ENCODE data around the gene UBE2K.

The UBE2K gene

GRCh38 chr4:39685990-39686389 lies 11.9 kb upstream of the UBE2K start:
- Histone ChIP-seq H3K79me2 (ENCODE audit: control insufficient read depth, insufficient read depth, low read length, poor library complexity) (no peaks in the 10 kb centered on the region), H3K4ac (ENCODE audit: low read depth, low read length) (no peak overlapping the region), H3K4me1 (ENCODE audit: control insufficient read depth in 1 of 2, insufficient read depth in 2 of 2, low read length in 2 of 2) (no peaks in the 10 kb centered on the region), H3K36me3 (ENCODE audit: control insufficient read depth in 1 of 2, insufficient read depth in 2 of 2, low read length in 2 of 2) (no peaks in the 10 kb centered on the region), H3K79me1 (ENCODE audit: low read length) (no peaks in the 10 kb centered on the region), H2BK12ac (ENCODE audit: low read length) (no peak overlapping the region), H3K23ac (ENCODE audit: low read length) (no peak overlapping the region), H3K18ac (ENCODE audit: low read length) (no peak overlapping the region), H2AFZ (ENCODE audit: insufficient read depth, low read length, poor library complexity) (no peak overlapping the region), H2BK5ac (ENCODE audit: low read depth, low read length, poor library complexity) (no peak overlapping the region), H3K4me2 (ENCODE audit: low read length) (no peak overlapping the region), H4K8ac (ENCODE audit: low read depth, low read length) (no peak overlapping the region), H3K27ac (ENCODE audit: low read depth, low read length) (no peak overlapping the region), H3K4me3 (ENCODE audit: low read depth, low read length) (no peak overlapping the region), H2BK120ac (ENCODE audit: insufficient read depth, low read length, poor library complexity) (no peak overlapping the region), H2AK5ac (ENCODE audit: low read length) (no peak overlapping the region), H3K9ac (ENCODE audit: low read length) (no peak overlapping the region), H4K12ac (ENCODE audit: low read depth, low read length) (no peak overlapping the region), H3K14ac (ENCODE audit: low read length) (no peak overlapping the region), H3K9me3 (ENCODE audit: insufficient read depth, low read depth, low read length) (no peaks in the 10 kb centered on the region), H3K27me3 (ENCODE audit: insufficient read depth, low read length) (no peaks in the 10 kb centered on the region), H4K91ac (ENCODE audit: low read depth, low read length) (no peak overlapping the region)
- DNase-seq = no peak
- no CpG with 5 or more reads among the region's 1 CpG for WGBS (ENCODE audit: extremely low coverage, insufficient coverage, insufficient read length)

GRCh38 chr4:39687014-39687413 lies 10.9 kb upstream of the UBE2K start:
- H3K14ac ChIP-seq (ENCODE audit: low read length) = no peak overlapping the region
- no peak for DNase-seq
- no peak overlapping the region for H2AFZ ChIP-seq (ENCODE audit: insufficient read depth, low read length, poor library complexity)
- H2AK5ac ChIP-seq (ENCODE audit: low read length) = no peak overlapping the region
- H3K4ac ChIP-seq (ENCODE audit: low read depth, low read length) = no peak overlapping the region
- H2BK12ac ChIP-seq (ENCODE audit: low read length) = no peak overlapping the region
- H4K12ac ChIP-seq (ENCODE audit: low read depth, low read length) = no peak overlapping the region
- no peak overlapping the region for H2BK5ac ChIP-seq (ENCODE audit: low read depth, low read length, poor library complexity)
- H2BK120ac ChIP-seq (ENCODE audit: insufficient read depth, low read length, poor library complexity) = no peak overlapping the region
- H3K4me3 ChIP-seq (ENCODE audit: low read depth, low read length) = no peak overlapping the region
- no peak overlapping the region for H4K91ac ChIP-seq (ENCODE audit: low read depth, low read length)
- no peak overlapping the region for H3K27ac ChIP-seq (ENCODE audit: low read depth, low read length)
- H3K23ac ChIP-seq (ENCODE audit: low read length) = no peak overlapping the region
- no peaks in the 10 kb centered on the region for H3K9me3 ChIP-seq (ENCODE audit: insufficient read depth, low read depth, low read length)
- no peaks in the 10 kb centered on the region for H3K79me1 ChIP-seq (ENCODE audit: low read length)
- no peak overlapping the region for H3K4me2 ChIP-seq (ENCODE audit: low read length)
- H3K9ac ChIP-seq (ENCODE audit: low read length) = no peak overlapping the region
- H3K27me3 ChIP-seq (ENCODE audit: insufficient read depth, low read length) = no peaks in the 10 kb centered on the region
- H4K8ac ChIP-seq (ENCODE audit: low read depth, low read length) = no peak overlapping the region
- H3K79me2 ChIP-seq (ENCODE audit: control insufficient read depth, insufficient read depth, low read length, poor library complexity) = no peaks in the 10 kb centered on the region
- H3K4me1 ChIP-seq (ENCODE audit: control insufficient read depth in 1 of 2, insufficient read depth in 2 of 2, low read length in 2 of 2) = no peaks in the 10 kb centered on the region
- H3K18ac ChIP-seq (ENCODE audit: low read length) = no peak overlapping the region
- no peaks in the 10 kb centered on the region for H3K36me3 ChIP-seq (ENCODE audit: control insufficient read depth in 1 of 2, insufficient read depth in 2 of 2, low read length in 2 of 2)

- Histone ChIP-seq H3K4ac (ENCODE audit: low read depth, low read length) (no peak overlapping the region), H3K79me1 (ENCODE audit: low read length) (no peaks in the 10 kb centered on the region), H3K18ac (ENCODE audit: low read length) (no peak overlapping the region), H3K27me3 (ENCODE audit: insufficient read depth, low read length) (no peaks in the 10 kb centered on the region), H3K4me2 (ENCODE audit: low read length) (no peak overlapping the region), H2AK5ac (ENCODE audit: low read length) (no peak overlapping the region), H3K9me3 (ENCODE audit: insufficient read depth, low read depth, low read length) (no peaks in the 10 kb centered on the region), H3K4me3 (ENCODE audit: low read depth, low read length) (no peak overlapping the region), H4K91ac (ENCODE audit: low read depth, low read length) (no peak overlapping the region), H3K14ac (ENCODE audit: low read length) (no peak overlapping the region), H2BK5ac (ENCODE audit: low read depth, low read length, poor library complexity) (no peak overlapping the region), H3K36me3 (ENCODE audit: control insufficient read depth in 1 of 2, insufficient read depth in 2 of 2, low read length in 2 of 2) (no peaks in the 10 kb centered on the region), H3K23ac (ENCODE audit: low read length) (no peak overlapping the region), H2BK120ac (ENCODE audit: insufficient read depth, low read length, poor library complexity) (no peak overlapping the region), H3K79me2 (ENCODE audit: control insufficient read depth, insufficient read depth, low read length, poor library complexity) (no peaks in the 10 kb centered on the region), H3K9ac (ENCODE audit: low read length) (no peak overlapping the region), H2BK12ac (ENCODE audit: low read length) (no peak overlapping the region), H3K27ac (ENCODE audit: low read depth, low read length) (no peak overlapping the region), H4K8ac (ENCODE audit: low read depth, low read length) (no peak overlapping the region), H2AFZ (ENCODE audit: insufficient read depth, low read length, poor library complexity) (no peak overlapping the region), H3K4me1 (ENCODE audit: control insufficient read depth in 1 of 2, insufficient read depth in 2 of 2, low read length in 2 of 2) (no peaks in the 10 kb centered on the region), H4K12ac (ENCODE audit: low read depth, low read length) (no peak overlapping the region)
- no peak for DNase-seq
- no CpG with 5 or more reads among the region's 7 CpGs for WGBS (ENCODE audit: extremely low coverage, insufficient coverage, insufficient read length)
Measured at GRCh38 chr4:39689970-39690369, 8.0 kb upstream of the UBE2K start.

- Histone ChIP-seq H3K4me3 (ENCODE audit: low read depth, low read length) (peak overlapping the region; percentile 99), H3K14ac (ENCODE audit: low read length) (peak overlapping the region; percentile 98), H3K27me3 (ENCODE audit: insufficient read depth, low read length) (no peaks in the 10 kb centered on the region), H2AK5ac (ENCODE audit: low read length) (peak overlapping the region; percentile 81), H3K9me3 (ENCODE audit: insufficient read depth, low read depth, low read length) (no peaks in the 10 kb centered on the region), H2BK12ac (ENCODE audit: low read length) (peak overlapping the region; percentile 37), H4K91ac (ENCODE audit: low read depth, low read length) (peak overlapping the region; percentile 88), H3K18ac (ENCODE audit: low read length) (peak overlapping the region; percentile 97), H3K23ac (ENCODE audit: low read length) (no peak overlapping the region), H2BK5ac (ENCODE audit: low read depth, low read length, poor library complexity) (peak overlapping the region; percentile 96), H2AFZ (ENCODE audit: insufficient read depth, low read length, poor library complexity) (peak overlapping the region; percentile 96), H3K36me3 (ENCODE audit: control insufficient read depth in 1 of 2, insufficient read depth in 2 of 2, low read length in 2 of 2) (peaks cover 9 to 12% of the 10 kb centered on the region in 2 experiments), H2BK120ac (ENCODE audit: insufficient read depth, low read length, poor library complexity) (peak overlapping the region; percentile 96), H3K4me2 (ENCODE audit: low read length) (peak overlapping the region; percentile 71), H3K4me1 (ENCODE audit: control insufficient read depth in 1 of 2, insufficient read depth in 2 of 2, low read length in 2 of 2) (peaks cover 0 to 3% of the 10 kb centered on the region in 2 experiments), H3K9ac (ENCODE audit: low read length) (peak overlapping the region; percentile 96), H3K27ac (ENCODE audit: low read depth, low read length) (peak overlapping the region; percentile 90), H3K79me2 (ENCODE audit: control insufficient read depth, insufficient read depth, low read length, poor library complexity) (peaks cover 15% of the 10 kb centered on the region), H4K12ac (ENCODE audit: low read depth, low read length) (peak overlapping the region; percentile 94), H3K4ac (ENCODE audit: low read depth, low read length) (peak overlapping the region; percentile 94), H4K8ac (ENCODE audit: low read depth, low read length) (peak overlapping the region; percentile 98), H3K79me1 (ENCODE audit: low read length) (peaks cover 12% of the 10 kb centered on the region)
- WGBS (ENCODE audit: extremely low coverage, insufficient coverage, insufficient read length) = no CpG with 5 or more reads among the region's 21 CpGs
- peak in 1 of 2 donors; percentile 43 for DNase-seq
Measured at GRCh38 chr4:39698424-39699009, 581 bp downstream of the UBE2K start.

Data from trophoblast cell (in vitro differentiated cells and primary cell).